H9 (cell line): Measurements from ENCODE around the gene CLASP2. TPM values are rescaled to one million over a fixed set of nuclear protein-coding genes. Genes with fewer than 3 reads are reported as not detected.
A peak's percentile ranks its signal among the peaks of the same experiment; 100 is the strongest.

ENCODE experiments used
- DNase-seq: peaks from one replicate; pipeline ENCODE4 v3.0.0-alpha.2; 2017
- H2AFZ ChIP-seq: one replicate; pipeline ENCODE4 v1.6.1; 2013; ENCODE audit warnings: mild to moderate bottlenecking, low read length, control low read depth, moderate library complexity
- H2AK5ac ChIP-seq: 2 replicates; pipeline ENCODE4 v1.6.1; 2013; ENCODE audit warnings: low read length, control low read depth, mixed read lengths; ENCODE audit not compliant: insufficient read length
- H2BK120ac ChIP-seq: one replicate; pipeline ENCODE4 v1.6.1; 2013; ENCODE audit warnings: low read depth, mild to moderate bottlenecking, low read length, control low read depth, inconsistent platforms; ENCODE audit not compliant: poor library complexity, severe bottlenecking
- H2BK12ac ChIP-seq: 2 replicates; pipeline ENCODE4 v1.6.1; 2013; ENCODE audit warnings: low read length, control low read depth, mixed read lengths, low read depth; ENCODE audit not compliant: insufficient read length
- H2BK15ac ChIP-seq: 2 replicates; pipeline ENCODE4 v1.6.1; 2013; ENCODE audit warnings: low read depth, low read length, control low read depth
- H2BK20ac ChIP-seq: one replicate; pipeline ENCODE4 v1.6.1; 2013; ENCODE audit warnings: low read depth, mild to moderate bottlenecking, low read length, control low read depth, inconsistent platforms; ENCODE audit not compliant: poor library complexity, severe bottlenecking
- H2BK5ac ChIP-seq: 2 replicates; pipeline ENCODE4 v1.6.1; 2013; ENCODE audit warnings: low read length, control low read depth, mixed read lengths; ENCODE audit not compliant: insufficient read length
- H3K14ac ChIP-seq: 2 replicates; pipeline ENCODE4 v1.6.1; 2013; ENCODE audit warnings: low read length, control low read depth; ENCODE audit not compliant: insufficient read depth
- H3K18ac ChIP-seq: 2 replicates; pipeline ENCODE4 v1.6.1; 2013; ENCODE audit warnings: low read depth, mild to moderate bottlenecking, mixed read lengths, low read length, control low read depth; ENCODE audit not compliant: insufficient read length
- H3K23ac ChIP-seq: 2 replicates; pipeline ENCODE4 v1.6.1; 2013; ENCODE audit warnings: low read length, control low read depth, mixed read lengths, low read depth; ENCODE audit not compliant: insufficient read length
- H3K23me2 ChIP-seq: 2 replicates; pipeline ENCODE4 v1.6.1; 2013; ENCODE audit warnings: low read depth, mild to moderate bottlenecking, mixed read lengths, low read length, control low read depth; ENCODE audit not compliant: insufficient read length, poor library complexity, severe bottlenecking
- H3K27ac ChIP-seq: 2 replicates; pipeline ENCODE4 v1.5.1; 2013; ENCODE audit warnings: low read length, control low read depth, mixed read lengths, low read depth; ENCODE audit not compliant: insufficient read length
- H3K27me3 ChIP-seq: 2 replicates; pipeline ENCODE4 v1.6.1; 2013; ENCODE audit warnings: low read length, control low read depth, inconsistent platforms; ENCODE audit not compliant: insufficient read depth
- H3K4ac ChIP-seq: 2 replicates; pipeline ENCODE4 v1.6.1; 2013; ENCODE audit warnings: low read depth, mild to moderate bottlenecking, control low read depth, inconsistent platforms, low read length, moderate library complexity
- H3K4me1 ChIP-seq: 2 replicates; pipeline ENCODE4 v1.6.1; 2013; ENCODE audit warnings: low read length, control low read depth, inconsistent platforms; ENCODE audit not compliant: insufficient read depth
- H3K4me2 ChIP-seq: 2 replicates; pipeline ENCODE4 v1.6.1; 2013; ENCODE audit warnings: low read length, control low read depth, mixed read lengths; ENCODE audit not compliant: insufficient read length, insufficient read depth
- H3K56ac ChIP-seq: 2 replicates; pipeline ENCODE4 v1.6.1; 2013; ENCODE audit warnings: low read depth, mild to moderate bottlenecking, mixed read lengths, low read length, control low read depth; ENCODE audit not compliant: insufficient read length
- H3K79me1 ChIP-seq: 2 replicates; pipeline ENCODE4 v1.6.1; 2013; ENCODE audit warnings: low read depth, mild to moderate bottlenecking, moderate library complexity, low read length, control low read depth, inconsistent platforms; ENCODE audit not compliant: insufficient read depth, poor library complexity, severe bottlenecking
- H3K79me2 ChIP-seq: 2 replicates; pipeline ENCODE4 v1.6.1; 2013; ENCODE audit warnings: low read length, control low read depth, inconsistent platforms; ENCODE audit not compliant: insufficient read depth
- H3K9ac ChIP-seq: 2 replicates; pipeline ENCODE4 v1.6.1; 2013; ENCODE audit warnings: low read length, control low read depth, mixed read lengths; ENCODE audit not compliant: insufficient read length; ENCODE audit errors: extremely low read depth
- H3K9me3 ChIP-seq: one replicate; pipeline ENCODE4 v1.6.1; 2013; ENCODE audit warnings: low read depth, low read length, inconsistent platforms; ENCODE audit not compliant: control insufficient read depth
- H3T11ph ChIP-seq: one replicate; pipeline ENCODE4 v1.6.1; 2013; ENCODE audit warnings: mild to moderate bottlenecking, low read length, control low read depth, inconsistent platforms
- H4K20me1 ChIP-seq: one replicate; pipeline ENCODE4 v1.6.1; 2013; ENCODE audit not compliant: control insufficient read depth, insufficient read length, insufficient read depth
- H4K5ac ChIP-seq: 2 replicates; pipeline ENCODE4 v1.6.1; 2013; ENCODE audit warnings: low read depth, mild to moderate bottlenecking, mixed read lengths, low read length, control low read depth; ENCODE audit not compliant: insufficient read length
- H4K8ac ChIP-seq: replicated peaks from 2 replicates; pipeline ENCODE4 v1.6.1; 2013; ENCODE audit warnings: low read length, control low read depth, mixed read lengths, low read depth; ENCODE audit not compliant: insufficient read length
- H4K91ac ChIP-seq: 2 replicates; pipeline ENCODE4 v1.6.1; 2013; ENCODE audit warnings: low read depth, mild to moderate bottlenecking, moderate library complexity, mixed read lengths, low read length, control low read depth; ENCODE audit not compliant: insufficient read length
- H3K27ac Mint-ChIP-seq, 3 experiments: 2 replicates in 2 of 3; 3 replicates in 1 of 3; pipeline ENCODE4 v1.8.0; 2020 to 2021; ENCODE audit warnings: mixed read lengths in 3 of 3, mild to moderate bottlenecking in 1 of 3, moderate library complexity in 1 of 3
- H3K27me3 Mint-ChIP-seq: 2 replicates; pipeline ENCODE4 v1.8.0; 2021; ENCODE audit warnings: low read depth, mild to moderate bottlenecking, moderate library complexity, mixed read lengths
- H3K36me3 Mint-ChIP-seq, 3 experiments: 2 replicates in 2 of 3; 3 replicates in 1 of 3; pipeline ENCODE4 v1.8.0; 2020 to 2021; ENCODE audit warnings: low read depth in 3 of 3, mixed read lengths in 3 of 3; ENCODE audit not compliant: insufficient read depth in 1 of 3
- H3K4me1 Mint-ChIP-seq, 2 experiments: 2 replicates each; pipeline ENCODE4 v1.8.0; 2020; ENCODE audit warnings: mixed read lengths in 2 of 2
- H3K4me3 Mint-ChIP-seq, 2 experiments: 2 replicates in 1 of 2; 3 replicates in 1 of 2; pipeline ENCODE4 v1.8.0; 2020 to 2021; ENCODE audit warnings: mild to moderate bottlenecking in 2 of 2, mixed read lengths in 2 of 2, moderate library complexity in 1 of 2
- H3K9me3 Mint-ChIP-seq, 2 experiments: 2 replicates in 1 of 2; 3 replicates in 1 of 2; pipeline ENCODE4 v1.8.0; 2020; ENCODE audit warnings: mild to moderate bottlenecking in 2 of 2, mixed read lengths in 2 of 2, moderate library complexity in 1 of 2
- whole genome bisulfite sequencing: extraction: QIAGEN DNeasy Blood & Tissue Kit; methylation state at CpG from one replicate; pipeline ENCODE4 v1.1.7; 2013; ENCODE audit warnings: missing lambda C conversion rate, low lambda C conversion rate, mixed read lengths; ENCODE audit not compliant: insufficient read length; ENCODE audit errors: extremely low coverage; 5-methylcytosine and 5-hydroxymethylcytosine counted together
- total RNA-seq: library from RNA; stranded (reverse); gene quantifications from 2 replicates; pipeline ENCODE4 v1.2.1, GENCODE V29; 2021
- TF ChIP-seq, protein P1 (sequence below): fragments of 200-600 bp; sonication (generic); conservative IDR thresholded peaks from 3 replicates; pipeline ENCODE4 v1.8.0; 2021; ENCODE audit warnings: antibody characterized with exemption, mild to moderate bottlenecking

The CLASP2 gene
- total RNA-seq, 1 experiment from 2014 or later, result 60.5 TPM

GRCh38 chr3:33716227-33716626, 1.8 kb downstream of the CLASP2 start:
- Histone ChIP-seq H4K5ac (no peak overlapping the region), H4K91ac (no peak overlapping the region), H3K18ac (no peak overlapping the region), H3K27me3 (no peaks in the 10 kb centered on the region), H3T11ph (no peak overlapping the region), H3K4me2 (peak overlapping the region; percentile 91), H4K8ac (no peak overlapping the region), H2BK15ac (no peak overlapping the region), H4K20me1 (peaks cover 2% of the 10 kb centered on the region), H3K14ac (no peak overlapping the region), H3K23me2 (peaks cover 6% of the 10 kb centered on the region), H3K9me3 (no peaks in the 10 kb centered on the region), H2BK120ac (no peak overlapping the region), H2AK5ac (no peak overlapping the region), H3K79me2 (peaks cover 20% of the 10 kb centered on the region; the same call in 1 of the 2 replicates), H3K9ac (no peak overlapping the region), H3K23ac (no peak overlapping the region), H3K27ac (no peak overlapping the region), H2AFZ (no peak overlapping the region), H3K79me1 (peaks cover 5% of the 10 kb centered on the region), H3K4me1 (no peaks in the 10 kb centered on the region), H2BK20ac (no peak overlapping the region), H3K4ac (no peak overlapping the region), H2BK12ac (no peak overlapping the region), H2BK5ac (no peak overlapping the region), H3K56ac (no peak overlapping the region)
- Mint-ChIP-seq H3K27ac (no peak overlapping the region), H3K9me3 (peaks cover 4 to 6% of the 10 kb centered on the region in 2 experiments; a peak in 3 of 5 replicates), H3K27me3 (no peaks in the 10 kb centered on the region), H3K4me3 (peak overlapping the region in 1 of 2 experiments; percentile 92; a peak in 1 of 5 replicates), H3K36me3 (peaks cover 8 to 11% (median 10%) of the 10 kb centered on the region in 3 experiments), H3K4me1 (peaks cover 5 to 12% of the 10 kb centered on the region in 2 experiments)
- no CpG with 5 or more reads among the region's 7 CpGs for WGBS
- TF ChIP-seq, protein P1, sequence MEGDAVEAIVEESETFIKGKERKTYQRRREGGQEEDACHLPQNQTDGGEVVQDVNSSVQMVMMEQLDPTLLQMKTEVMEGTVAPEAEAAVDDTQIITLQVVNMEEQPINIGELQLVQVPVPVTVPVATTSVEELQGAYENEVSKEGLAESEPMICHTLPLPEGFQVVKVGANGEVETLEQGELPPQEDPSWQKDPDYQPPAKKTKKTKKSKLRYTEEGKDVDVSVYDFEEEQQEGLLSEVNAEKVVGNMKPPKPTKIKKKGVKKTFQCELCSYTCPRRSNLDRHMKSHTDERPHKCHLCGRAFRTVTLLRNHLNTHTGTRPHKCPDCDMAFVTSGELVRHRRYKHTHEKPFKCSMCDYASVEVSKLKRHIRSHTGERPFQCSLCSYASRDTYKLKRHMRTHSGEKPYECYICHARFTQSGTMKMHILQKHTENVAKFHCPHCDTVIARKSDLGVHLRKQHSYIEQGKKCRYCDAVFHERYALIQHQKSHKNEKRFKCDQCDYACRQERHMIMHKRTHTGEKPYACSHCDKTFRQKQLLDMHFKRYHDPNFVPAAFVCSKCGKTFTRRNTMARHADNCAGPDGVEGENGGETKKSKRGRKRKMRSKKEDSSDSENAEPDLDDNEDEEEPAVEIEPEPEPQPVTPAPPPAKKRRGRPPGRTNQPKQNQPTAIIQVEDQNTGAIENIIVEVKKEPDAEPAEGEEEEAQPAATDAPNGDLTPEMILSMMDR, result no peak
- no peak for DNase-seq
